DMS53 treated with DMSO at 0.1 percent for 48 hours (cell line): Measurements from ENCODE around the gene GKN1.

Source experiments
- DNase-seq: peaks from one replicate; lab custom pipeline; 2025; ENCODE audit not compliant: unreplicated experiment; lab: John Stamatoyannopoulos, UW

Gene GKN1

DNA sequence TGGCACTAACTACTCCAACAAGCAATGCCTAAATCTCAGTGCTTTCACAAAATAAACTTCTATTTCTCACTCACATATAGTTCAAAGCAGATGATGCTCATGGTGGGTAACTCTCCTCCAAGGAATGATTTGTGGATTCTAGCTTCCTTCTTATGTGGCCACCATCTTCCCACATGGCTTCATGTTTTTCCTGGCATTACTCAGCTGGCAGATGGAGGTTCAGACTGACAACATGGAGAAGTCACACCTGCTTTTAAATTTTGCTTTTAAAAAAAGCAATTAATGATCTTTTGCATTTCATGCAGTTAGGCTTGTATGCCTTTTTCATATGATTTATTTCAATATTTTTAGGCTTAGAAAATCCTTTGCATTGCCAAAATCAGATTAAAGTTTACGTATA lies 15.4 kb upstream of the GKN1 start:
- DNase-seq, result no peak

DNA sequence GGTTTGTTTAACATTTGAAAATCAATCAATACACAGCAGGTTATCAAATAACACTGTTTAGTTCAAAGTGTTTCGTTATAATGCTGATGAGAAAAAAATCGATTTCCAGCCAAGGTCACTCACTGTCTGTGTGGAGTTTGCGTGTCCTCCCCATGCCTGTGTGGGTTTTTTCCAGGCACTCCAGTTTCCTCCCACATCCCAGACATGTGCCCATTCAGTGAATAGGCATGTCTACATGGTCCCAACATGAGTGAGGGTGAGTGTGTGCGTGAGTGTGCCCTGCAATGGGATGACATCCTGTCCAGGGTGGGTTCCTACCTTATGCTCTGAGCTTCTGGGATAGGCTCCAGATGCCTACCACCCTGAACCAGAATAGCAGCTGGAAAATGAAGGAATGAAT lies 13.1 kb upstream of the GKN1 start:
- no peak for DNase-seq

DNA sequence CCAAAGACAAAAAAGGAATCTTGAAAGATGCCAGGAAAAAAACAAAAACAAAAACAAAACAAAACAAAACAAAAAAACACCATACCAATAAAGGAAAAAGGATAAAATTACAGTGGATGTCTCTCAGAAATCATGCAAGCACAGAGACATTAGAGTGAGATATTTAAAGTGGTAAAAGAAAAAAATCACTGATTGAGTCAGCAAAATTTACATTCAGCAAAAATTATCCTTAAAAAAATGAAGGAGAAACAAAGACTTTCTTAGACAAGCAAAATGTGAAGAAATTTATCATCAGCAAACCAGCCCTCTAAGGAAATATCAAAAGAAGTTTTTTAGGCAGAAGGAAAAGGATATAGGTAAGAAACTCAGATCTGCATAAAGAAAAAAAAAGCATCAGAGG lies 10.2 kb upstream of the GKN1 start:
- no peak for DNase-seq

DNA sequence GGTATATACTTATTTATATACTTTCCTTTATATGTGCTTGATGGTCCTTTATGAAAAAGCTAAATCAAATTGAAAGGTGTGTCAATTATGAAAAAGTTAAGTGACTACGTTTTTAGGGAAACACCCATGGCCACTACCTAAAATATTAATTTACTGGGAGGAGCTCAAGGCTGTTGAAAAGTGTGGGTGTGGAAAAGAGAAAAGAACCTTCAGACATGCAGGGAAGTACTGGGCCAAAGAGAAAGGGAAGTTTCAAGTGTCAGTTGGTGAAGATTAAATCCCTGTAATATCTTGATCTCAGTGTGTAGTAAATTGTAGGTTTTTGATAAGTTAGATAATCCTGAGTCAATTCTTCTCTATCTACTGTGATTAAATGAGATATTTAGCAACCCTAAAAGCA lies 6.2 kb upstream of the GKN1 start:
- DNase-seq, result no peak

DNA sequence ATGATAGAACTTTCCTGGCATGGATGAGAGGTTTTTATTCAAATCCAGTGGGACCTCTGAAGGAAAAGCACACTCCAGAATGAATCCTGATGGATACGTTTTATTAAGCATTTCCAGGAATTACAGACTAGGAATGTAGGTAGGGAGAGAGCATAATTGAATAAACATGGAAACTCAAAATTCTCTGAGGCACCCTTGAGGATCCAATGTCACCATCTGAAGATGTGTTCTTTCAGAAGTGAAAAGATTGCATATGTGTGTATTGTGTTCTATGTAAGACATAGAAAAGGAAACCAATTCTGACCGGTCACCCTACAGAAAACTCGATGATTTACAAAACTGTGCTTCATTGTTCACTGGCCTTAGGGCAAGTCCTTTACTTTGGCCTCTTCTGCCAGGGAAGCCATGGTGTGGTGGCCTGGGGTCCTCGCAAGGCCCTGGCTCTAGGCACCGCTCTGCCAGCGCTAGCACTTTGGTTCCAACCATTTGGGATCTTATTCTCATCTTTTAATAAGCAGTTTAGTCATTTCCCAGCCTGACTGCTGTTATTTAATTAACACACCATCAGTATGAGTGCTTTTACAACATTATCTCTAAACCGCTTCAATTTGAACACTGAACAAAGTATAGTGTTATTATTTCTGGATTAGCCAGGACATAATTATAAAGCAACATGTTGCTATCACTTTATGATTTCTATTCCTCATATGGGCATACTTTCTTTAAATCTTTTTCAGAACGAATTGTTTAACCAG lies 4.5 kb upstream of the GKN1 start:
- DNase-seq, result no peak

DNA sequence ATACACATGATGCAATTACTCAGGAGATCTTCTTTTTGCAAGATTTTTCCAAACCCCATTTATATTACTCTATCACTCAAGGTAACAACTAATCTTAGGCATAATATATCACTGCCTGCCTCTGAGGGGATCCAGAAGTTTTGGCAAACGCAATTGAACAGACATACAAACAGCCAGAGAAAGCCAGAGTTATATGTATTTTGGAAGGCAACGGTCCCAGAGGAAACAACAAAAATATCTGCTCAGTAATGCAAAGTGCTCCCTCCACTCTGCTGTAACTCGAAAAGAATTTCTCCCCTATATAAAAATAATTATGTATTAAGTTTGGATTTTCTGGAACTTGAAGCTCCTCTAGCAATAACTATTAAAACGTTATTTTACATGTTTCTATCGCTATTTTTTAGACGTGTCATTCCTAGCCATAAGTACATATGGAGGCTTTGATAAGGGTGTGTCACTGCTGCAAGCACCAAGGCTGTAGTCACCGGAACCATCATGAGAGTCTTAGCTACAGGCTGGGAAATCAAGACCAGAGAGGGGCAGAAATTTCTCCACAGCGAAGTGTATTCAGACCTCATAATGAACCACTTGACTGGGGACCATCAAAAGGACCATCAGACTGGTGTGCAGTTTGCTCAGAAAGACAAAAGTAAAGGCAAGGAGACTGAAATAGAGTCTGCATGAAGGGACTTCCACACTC lies 3.7 kb upstream of the GKN1 start:
- DNase-seq, result no peak

DNA sequence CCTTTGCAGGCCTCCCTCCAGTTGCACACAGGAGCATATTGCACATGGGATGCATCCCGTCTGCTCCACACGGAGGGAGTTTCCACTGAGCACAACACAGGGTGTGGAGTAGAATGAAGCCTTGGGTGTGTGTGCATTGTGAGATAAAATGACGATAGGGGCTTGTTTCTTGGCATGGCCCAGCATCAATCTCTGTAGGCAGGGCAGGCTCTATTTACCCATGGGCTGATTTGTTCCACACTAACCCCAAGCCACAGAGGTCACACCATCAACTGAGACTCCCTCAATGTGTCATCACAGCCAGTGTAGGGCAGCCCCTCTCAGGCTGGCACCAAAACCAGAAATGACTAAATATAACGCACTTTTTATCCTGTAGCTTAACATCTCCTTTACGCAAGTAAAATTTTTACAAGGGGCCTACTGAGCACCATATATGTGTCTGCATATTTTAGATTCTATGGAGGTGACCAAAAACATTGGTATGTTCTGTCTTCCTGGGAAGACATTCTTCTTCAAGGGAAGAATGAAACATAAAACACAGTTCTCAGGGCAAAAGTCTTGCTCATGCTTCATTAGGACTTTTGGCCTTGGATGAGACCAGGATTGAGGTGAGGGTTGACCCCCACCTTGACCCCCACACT lies 2.7 kb upstream of the GKN1 start:
- DNase-seq, result no peak

DNA sequence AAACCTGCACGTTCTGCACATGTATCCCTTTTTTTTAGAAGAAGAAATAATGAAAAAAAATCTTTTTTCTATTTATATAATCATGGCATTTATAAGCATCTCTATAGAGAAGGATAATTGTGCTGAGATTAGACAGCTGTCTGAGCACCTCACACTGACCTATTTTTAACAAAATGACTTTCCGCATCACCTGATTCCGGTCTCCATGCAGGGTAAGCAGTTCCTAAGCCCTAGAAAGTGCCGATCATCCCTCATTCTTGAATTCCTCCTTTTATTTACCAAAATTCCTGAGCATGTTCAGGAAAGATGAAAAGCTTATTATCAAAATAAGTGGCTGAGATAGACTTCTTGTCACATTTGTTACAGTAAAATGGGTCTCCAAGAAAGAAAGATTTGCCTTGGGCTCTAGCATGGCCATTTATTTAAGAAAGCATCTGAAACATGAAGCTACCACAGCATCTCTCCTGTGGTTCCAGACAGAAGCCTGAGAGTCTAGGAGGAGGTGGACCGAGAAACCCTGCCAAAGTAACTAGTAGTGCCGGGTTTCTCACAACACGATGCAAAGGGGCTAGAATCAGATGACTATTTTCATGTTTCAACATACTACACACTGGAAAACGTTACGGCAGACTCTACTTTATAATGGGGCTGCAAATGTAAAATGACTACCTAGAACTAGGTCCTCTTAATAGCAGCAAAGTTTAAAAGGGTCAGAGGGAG lies 670 bp downstream of the GKN1 start:
- DNase-seq, result no peak

DNA sequence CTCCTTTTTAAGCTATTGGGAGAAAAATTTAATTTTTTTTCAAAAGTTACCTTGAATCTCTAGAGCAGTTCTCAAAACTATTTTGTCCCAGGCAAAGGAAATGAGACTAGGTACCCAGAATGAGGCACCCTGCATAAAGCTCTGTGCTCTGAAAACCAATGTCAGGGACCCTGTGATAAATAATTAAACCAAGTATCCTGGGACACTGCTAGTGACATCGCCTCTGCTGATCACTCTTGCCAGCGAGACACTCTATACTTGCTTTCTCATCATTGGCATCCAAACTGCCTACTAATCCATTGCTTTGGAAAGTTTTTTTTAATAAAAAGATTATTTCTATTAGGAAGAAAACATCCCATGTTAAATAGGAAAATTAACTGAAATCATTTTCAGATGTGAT lies 1.4 kb downstream of the GKN1 start:
- DNase-seq, result no peak

DNA sequence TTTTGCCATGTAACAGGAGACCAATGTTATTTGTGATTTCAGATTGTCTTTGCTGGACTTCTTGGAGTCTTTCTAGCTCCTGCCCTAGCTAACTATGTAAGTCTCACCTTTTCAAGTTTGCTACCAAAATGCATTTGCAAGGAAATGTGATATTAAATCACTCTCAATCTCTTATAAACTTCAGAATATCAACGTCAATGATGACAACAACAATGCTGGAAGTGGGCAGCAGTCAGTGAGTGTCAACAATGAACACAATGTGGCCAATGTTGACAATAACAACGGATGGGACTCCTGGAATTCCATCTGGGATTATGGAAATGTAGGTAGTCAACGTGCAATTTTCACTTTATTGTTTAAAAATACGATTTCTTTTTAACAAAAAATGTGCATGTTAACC lies 3.0 kb downstream of the GKN1 start:
- no peak for DNase-seq

DNA sequence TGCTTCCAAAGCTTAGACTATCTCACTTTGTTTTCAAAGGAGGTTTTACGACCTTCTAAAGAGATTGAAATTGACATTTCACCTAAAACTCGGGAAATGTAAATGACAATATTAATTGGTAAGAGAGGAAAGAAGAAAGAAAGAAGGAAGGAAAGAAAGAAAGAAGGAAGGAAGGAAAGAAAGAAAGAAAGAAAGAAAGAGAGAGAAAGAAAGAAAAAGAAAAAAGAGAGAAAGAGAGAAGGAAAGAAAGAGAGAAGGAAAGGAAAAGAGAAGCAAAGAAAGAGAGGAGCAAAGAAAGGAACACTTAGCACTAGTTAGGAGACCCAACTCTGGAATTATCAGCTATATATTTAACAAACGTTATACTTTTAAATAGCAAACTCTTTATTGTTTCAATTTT lies 3.7 kb downstream of the GKN1 start:
- no peak for DNase-seq

DNA sequence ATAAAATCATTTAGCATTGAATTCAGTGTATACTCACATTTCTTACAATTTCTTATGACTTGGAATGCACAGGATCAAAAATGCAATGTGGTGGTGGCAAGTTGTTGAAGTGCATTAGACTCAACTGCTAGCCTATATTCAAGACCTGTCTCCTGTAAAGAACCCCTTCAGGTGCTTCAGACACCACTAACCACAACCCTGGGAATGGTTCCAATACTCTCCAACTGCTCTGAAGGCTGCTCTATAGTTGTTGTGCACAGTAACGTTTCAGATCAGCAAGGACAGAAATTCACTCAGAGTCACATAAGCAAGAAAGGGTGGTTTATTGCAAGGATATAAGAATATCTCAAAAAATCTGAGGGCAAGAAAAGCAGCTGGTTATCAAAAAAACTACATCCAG lies 6.5 kb downstream of the GKN1 start:
- no peak for DNase-seq

DNA sequence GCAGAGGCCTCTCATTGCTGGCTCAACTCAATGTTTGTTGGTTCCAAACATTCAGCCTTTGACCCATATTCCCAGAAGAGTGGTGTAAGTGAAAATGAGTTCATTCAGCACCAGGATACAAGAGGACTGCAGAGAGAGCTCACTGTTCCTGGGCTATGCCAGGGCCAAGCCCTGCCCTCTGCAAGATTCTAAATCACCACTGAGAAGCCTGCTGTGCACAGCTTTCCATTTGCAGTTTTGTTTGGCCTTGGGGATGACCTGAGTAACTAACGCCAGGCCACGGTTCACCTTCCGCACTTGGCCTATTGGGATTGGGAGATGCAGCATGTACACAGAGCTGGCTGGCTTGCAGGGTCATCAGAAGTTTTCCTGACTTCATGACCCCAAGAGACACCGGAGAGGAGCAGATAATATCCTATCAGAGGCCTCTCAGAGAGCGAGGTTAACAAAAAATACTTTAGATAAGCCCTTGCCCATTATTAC lies 12.6 kb downstream of the GKN1 start:
- DNase-seq, result no peak

DNA sequence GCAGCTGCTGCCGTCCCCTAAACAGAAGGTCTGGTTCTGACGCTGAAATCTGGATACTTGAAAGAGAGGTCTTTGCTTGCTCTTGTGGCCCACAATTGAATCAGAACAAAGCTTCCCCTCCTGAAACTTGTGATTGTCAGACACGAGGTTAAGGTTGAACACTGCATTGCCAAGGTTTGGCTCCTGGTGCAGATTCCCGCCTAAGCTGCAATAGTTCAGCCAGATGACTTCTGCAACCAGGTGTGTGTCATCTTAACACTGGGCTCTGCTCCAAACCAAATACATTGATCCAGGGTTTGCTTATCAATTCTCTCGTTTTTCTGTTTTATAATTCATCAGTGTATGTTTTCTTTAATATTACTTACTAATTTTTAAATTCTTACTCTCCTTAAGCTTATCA lies 14.6 kb downstream of the GKN1 start:
- DNase-seq, result no peak

DNA sequence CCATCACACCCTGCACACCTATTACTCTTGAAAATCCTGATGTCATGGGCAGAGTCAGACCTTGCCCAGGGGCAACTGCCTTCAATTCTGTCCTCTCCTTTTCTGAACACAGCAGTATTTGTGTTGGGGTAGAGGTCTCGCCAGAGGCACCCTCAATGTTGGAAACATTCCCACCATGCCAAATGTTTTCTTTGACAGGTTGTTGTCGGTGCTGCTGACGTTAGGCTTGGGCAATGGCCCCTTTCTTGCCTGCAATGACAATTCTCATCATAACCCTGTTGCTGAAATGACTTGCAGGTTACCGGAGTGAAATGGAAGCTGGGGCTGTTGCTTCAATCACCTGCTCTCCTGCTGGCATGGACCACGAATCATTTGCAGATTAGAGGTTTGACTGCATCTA lies 17.9 kb downstream of the GKN1 start:
- DNase-seq, result no peak

DNA sequence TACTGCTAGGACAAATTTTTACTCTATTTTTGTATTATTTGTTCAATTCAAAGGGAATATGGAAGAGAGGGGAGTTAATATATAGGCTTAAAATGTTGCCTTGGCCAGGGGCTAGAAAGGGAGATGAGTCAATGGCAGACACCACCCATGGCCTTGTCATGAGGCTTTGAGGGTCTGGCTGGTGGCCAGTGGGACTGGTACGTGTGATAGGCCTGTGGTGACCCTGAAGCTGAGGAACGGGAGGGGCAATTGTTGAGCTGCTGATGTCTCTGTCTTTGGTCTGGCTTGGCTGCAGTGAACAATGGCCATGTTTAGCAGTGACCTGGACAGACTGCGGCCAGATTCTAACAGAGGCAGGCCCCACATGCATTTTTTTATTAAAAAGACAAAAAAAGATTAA lies 18.5 kb downstream of the GKN1 start:
- no peak for DNase-seq

DNA sequence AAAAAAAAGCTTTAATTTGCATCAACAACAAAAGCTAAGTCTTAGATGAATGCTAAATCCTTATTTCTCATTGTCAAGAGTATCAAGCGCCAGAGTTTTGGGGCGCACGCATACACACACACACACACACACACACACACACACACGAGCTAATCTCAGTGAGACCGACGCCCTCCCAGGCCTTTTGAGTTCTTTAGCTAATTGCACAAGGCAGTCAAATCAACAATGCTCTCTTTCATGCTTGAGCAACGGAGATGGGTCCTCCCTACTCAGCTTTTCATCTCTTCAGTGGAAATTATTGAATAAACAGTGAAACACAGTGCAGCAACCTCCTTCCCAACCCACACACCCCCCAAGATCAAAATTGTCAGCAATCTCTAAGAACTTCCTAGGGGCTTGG lies 19.2 kb downstream of the GKN1 start:
- DNase-seq, result no peak

DNA sequence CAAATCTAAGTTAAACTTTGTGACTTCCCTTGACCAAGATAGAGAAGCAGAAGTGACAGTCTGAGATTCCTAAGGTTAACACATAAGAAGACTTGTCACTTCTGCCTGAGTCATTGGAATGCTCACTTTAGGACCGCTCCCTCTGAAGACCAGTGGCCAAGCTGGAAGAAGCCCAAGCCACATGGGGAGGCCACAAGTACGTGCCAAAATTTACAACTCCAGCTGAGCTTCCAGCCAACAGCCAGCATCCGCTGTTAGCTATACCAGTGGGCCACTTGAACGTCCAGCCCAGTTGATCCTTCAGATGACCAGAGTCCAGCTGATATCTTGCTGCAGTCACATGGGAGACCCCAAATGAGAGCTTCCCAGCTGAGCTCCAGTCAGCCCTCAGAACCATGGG lies 20.4 kb downstream of the GKN1 start:
- DNase-seq, result no peak

DNA sequence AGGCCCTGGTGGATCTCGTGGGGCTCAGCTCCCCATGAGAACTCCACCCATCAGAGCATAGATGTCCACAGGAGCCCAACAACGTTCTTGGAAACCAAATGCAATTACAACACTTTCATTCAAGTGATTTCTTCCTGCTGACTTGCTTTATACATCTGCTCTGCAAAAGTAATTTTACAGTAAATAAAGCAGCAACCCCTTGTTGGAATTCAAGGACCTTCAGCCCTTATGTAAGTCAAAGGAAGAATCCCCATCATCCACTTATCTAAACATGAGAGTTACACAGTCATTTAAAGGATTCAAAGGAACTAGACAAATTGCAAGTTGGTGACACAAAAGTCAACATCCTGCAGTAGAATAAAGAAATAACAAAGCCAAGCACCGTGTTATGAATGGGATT lies 21.5 kb downstream of the GKN1 start:
- DNase-seq, result no peak

DNA sequence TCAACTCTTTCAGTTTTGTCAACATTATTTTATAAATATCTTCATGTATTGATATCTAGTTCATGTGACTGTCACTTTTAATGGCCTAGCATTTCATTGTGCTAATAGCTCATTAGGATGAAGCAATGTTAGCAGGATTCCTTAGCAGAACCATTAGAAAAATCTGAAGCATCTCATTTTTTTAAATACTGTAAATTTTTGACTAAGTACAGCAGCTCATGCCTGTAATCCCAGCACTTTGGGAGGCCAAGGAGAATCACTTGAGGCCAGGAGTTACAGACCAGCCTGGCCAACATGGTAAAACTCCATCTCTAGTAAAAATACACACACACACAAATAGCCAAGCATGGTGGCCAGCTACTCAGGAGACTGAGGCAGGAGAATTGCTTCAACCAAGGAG lies 23.0 kb downstream of the GKN1 start:
- no peak for DNase-seq

DNA sequence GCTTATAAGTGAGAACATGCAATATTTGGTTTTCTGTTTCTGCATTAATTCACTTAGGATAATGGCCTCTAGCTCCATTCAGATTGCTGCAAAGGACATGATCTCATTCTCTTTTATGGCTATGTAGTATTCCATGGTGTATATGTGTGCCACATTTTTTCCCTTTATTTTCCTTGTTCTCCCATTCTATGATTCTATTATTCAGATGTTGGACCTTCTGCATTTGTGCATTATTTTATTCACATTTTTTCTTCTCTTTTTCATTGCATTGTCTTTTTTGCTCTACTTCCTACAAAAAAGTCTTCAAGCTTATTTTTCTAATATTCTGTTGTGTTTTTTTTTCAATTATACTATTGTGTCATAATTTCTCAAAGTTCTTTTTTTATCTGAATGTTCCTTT lies 27.4 kb downstream of the GKN1 start:
- no peak for DNase-seq

DNA sequence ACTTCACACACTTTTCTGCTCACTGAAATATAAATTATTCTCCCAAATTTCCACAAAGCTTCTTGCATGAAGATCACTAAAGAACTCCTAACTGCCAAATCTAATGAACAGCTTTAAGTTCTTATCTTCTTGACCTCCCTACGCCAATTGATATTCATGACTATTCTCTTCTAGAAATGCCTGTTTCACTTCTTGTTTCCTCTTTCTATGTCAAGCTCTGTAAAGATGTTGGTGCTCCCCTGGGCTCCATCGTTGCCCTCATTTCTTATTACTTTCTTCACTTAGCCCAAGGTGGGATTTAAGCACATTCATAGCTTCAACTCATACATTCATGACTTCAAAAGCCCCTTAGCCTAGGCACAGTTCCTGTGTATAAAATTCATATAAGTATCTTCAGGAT lies 29.3 kb downstream of the GKN1 start:
- DNase-seq, result no peak
